HG02623 (cell line): ENCODE measurements around the gene RAB29.
"Not testable (repeated sequence)": the region's sequence is repeated elsewhere in the genome, so short reads cannot be mapped to it uniquely, and the experiment has no call there.

Experiments used
- ATAC-seq: cut with Tn5 transposase; IDR thresholded peaks from one replicate; pipeline ENCODE4 v1.9.1; 2021; ENCODE audit warnings: moderate library complexity; ENCODE audit not compliant: unreplicated experiment

RAB29 gene, protein sequence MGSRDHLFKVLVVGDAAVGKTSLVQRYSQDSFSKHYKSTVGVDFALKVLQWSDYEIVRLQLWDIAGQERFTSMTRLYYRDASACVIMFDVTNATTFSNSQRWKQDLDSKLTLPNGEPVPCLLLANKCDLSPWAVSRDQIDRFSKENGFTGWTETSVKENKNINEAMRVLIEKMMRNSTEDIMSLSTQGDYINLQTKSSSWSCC

DNA sequence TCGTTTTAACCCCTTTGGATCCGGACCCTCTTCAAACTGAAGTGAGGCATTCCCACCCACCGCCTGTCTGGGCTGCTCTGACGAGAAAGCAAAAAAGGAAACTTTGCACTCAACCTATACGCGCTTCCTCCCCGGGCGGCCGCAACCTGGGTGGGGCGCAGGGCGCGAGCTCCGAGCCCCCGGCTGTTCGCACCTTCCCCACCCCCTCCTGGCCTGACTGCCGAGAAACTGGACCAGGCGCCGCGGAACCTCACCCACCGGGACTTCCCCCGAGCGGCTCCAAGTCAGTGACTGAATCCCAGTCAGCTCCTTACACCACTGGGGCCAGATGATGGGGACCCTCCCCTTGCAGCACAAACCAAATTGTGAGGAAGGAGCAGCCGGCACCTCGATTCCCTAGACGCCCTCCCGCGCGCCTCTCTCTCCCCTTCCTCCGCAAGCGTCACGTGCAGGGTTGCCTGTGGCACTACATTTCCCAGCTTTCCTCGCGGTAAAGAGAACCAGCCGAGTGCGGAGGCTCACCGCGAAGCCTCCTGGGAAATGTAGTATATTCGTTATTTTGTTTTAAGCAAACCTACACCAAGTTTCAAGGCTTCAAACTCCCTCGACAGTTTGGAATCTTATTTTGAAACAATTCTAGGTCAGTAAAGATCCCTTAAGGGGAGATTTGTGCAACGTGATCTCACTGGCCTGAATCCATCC, at the start of gene RAB29:
RAB29 (minus strand) TSS at position 468 of the 702 bp plus-strand sequence. CDS start 526 bp downstream, outside the sequence.
- ATAC-seq: peak; percentile 63

DNA sequence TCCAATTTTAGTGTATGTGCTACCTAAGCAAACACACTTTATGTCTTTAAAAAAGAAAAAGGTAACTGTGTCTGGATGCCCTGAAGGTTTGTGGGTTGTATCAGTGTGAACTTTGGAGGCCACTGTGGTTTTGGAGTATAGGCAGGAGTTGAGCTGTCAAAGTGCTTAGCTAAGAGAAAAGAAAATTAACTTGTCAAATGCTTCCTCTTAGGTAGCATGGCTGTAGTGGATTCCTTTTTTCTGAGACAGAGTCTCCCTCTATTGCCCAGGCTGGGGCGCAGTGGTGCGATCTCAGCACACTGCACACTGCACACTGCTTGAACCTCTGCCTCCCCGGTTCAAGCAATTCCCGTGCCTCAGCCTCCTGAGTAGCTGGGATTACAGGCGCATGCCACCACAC, 48.9 kb upstream of the RAB29 start:
- ATAC-seq: no peak

DNA sequence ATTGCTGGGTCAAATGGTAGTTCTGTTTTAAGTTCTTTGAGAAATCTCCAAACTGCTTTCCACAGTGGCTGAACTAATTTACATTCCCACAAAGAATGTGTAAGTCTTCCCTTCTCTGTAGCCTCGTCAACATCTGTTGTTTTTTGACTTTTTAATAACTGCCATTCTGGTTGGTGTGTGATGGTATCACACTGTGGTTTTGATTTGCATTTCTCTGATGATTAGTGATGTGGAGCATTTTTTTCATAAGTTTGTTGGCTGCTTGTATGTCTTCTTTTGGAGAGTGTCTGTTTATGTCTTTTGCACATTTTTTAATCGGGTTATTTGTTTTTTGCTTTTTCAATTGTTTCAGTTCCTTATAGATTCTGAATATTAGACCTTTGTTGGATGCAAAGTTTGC, 48.0 kb upstream of the RAB29 start:
- not testable (repeated sequence) for ATAC-seq

DNA sequence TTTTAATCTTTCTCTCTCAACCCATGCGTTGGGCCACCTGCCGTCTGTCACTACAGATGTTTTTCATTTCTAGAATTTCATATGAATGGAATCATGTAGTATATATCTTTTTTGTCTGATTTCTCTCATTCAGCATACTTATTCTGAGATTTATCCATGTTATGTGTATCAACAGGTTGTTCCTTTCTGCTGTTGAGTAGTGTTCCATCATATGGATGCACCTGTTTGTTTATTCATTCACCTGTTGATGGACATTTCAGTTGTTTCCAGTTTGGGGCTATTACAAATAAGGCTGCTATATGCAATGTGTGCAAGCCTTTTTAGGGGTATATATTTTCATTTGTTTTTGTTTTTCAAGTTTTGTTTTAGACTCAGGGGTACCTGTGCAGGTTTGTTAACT, 47.1 kb upstream of the RAB29 start:
- ATAC-seq: no peak

DNA sequence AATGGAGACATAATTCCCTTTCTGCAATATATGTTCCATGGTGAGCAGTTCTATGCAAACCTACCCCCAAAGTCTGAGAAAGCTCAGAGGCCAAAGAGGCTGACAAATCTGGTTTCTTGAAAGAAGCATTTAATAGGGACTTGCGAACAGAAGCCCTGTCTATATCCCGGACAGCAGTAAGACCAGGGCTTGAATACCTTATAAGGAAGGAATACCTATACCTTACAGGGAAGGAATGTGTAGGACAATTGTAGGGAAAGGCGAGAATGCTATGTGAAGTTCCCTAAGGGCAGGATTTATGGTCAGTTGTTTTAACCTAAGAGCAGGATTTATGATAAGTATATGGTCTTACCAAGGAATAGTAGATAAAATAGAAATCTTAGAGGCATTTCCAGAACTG, 42.7 kb upstream of the RAB29 start:
- no peak for ATAC-seq

DNA sequence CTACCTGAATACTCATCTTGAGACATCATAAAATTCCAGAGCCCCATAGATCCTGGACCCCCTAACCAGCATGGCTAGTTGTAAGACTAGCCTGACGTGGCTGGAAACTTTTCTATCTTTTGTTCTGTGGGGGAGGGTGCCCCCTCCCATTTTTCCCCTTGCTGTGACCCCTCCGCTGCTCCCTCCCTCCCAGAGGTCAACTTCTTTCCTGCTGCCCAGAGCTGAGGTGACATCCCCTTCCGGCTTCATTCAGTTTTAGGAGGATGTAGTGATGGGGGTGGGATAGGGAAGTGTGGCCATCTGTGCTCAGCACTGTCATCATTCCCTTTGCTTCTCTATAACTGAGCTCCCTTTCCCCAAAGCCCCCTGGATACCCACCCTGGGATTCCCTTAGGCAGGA, 42.1 kb upstream of the RAB29 start:
- no peak for ATAC-seq

DNA sequence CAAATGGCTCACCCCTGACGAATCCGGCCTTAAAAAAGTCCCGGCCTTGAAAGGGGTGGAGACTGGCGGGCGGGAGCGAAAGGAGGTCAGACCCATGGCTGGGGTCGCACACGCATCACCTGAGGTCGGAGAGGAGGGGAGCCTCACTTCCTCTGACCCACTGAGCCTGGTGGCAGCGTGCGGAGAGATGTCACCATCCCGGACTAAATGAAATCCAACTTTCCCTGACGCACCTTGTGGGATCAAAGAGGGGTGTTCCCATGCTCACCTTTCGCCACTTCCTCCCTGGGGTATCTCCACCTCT, 38.4 kb upstream of the RAB29 start:
- no peak for ATAC-seq

DNA sequence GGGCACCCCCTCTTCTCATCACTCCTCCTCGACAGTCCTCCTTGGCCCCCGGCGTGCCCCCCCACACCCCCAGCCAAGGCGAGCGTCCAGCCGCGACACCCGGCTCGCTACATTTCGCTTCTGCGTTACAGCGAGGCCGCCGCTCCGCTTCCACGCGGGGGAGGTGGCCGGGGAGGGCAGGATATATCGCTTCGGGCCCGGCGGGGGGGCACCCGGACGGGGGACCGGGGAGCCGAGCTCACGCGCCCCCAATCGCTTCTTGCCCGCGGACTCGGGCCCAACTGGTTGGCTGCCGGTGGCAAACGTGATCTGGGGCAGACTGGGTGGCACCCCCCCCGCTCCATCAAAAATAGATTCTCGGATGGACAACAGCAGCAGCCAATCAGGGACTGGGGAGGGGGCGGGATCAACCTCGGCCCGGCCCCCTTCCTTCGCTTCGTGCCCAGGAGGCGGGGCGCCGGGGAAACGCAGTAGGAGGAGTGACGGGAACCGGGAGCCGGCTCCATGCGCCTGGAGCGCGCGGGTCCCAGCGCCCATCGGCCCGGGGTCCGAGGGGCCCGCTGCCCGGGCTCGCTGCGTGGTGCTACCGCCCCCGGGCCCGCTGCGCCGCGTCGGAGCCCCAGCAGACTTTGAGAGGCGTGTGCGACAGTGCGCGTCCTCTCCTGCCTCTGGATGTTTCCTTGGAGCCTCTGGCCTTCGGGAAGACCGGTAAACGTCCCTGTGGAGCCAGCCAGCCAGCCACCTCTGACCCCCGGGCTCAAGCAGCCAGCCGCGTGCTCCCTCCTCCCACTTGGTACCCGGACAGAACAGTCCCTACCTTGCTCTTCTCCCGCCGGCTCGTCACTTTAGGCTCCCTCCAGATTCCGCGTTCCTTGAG, 37.8 kb upstream of the RAB29 start, which contains the start of gene SLC41A1:
SLC41A1 (minus strand) TSS at position 321 of the 877 bp plus-strand sequence. CDS start 2,757 bp downstream, outside the sequence.
- peak; percentile 86 for ATAC-seq

DNA sequence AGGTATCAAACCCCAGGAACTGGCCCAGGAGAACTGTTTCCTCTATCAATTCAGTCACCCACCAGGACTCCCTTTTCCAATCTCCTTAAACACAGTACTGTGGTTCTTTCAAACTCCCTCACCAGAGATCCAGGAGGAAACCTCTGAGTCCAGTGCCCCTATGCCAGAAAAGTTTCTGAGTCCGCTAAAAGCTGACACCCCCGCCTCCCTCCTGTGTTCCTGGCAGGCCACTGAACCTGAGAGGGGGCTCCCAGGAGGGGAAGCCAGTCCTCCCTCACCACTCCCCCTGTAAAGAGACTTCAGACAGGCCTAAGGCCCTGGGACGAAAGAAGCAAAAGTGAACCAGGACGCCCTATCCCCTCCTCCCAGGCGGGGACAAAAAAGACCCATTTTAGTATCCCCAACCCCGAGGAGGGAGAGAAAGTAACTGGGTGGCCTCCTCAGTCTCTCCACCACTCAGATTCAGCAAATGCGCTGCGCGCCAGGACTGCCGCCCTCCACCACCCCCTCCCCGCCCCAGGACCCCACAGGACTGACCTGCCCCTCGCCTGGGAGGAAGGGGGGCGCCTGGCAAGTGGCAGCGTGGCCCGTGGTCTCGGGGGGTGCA, 37.1 kb upstream of the RAB29 start:
- no peak for ATAC-seq

DNA sequence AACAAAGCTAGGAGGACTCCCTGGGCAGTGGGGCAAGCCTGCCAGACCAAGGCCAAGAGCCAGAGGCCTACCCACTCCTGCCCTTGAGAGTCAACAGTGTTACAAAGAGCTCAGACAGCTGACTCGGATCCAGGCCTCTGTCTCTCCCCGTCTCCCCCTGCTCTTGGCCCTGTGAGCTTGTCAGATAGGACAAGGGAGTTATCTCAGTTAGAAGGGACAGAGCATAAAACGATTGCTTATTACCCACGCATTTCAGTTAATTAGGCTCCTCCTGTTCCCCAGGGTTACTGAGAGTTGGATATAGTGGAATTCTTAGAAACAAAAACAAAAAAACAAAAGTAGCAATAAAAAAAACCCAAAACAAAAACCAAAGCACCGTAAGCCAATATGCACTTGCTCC, 36.4 kb upstream of the RAB29 start:
- no peak for ATAC-seq

DNA sequence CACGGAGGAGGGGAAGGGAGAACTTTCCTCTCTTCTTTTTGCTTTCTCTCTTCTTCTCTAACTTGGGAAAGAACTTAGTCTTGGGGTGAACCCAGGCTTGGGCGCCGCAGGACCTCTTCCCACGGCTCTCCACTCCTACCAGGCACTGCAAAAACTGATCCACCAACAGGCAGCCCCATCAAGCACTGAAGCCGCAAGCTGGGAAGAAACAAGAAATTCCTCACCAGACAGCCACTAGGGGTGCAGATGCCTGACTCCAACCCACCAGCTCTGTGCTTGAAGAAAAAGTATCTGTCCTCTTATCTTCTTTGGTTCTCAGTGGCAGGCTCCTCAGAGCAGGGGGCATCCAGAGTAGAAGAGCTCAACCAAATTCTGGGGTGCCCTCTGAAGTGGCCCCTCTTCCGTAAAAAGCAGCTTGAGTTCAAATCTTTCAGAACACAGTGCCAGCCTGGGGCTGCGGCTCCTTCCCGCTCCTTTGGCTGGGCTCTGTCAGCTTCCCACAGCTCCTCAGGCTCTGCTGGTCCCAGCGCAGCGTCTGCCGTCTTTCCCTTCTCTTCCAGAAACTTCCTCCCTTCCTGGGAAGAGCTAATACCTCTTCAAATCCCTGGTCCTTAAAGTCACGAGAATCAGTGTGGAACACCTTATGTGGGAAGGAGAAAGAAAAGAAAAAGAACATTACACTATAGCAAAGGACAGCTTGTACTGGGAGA, 35.3 kb upstream of the RAB29 start:
- no peak for ATAC-seq

DNA sequence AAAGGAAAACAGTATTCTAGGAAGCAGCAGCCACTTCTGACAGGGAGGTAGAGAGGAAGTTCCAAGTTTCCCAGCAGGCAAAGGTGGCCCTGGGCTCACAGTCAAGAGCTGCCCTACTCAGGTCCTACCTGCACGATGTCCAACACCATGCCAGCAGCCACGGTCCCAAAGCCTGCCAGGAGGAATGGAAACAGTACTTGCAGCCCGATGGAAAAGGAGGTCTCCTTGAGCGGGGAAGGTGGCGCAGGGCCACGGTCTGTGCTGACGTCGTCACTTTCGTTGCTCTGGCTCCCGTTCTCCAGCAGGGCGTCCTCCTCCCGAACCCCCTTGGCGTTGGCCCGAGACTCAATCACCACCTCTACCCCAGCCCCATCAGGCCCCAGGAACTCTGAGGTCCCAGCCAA, 34.7 kb upstream of the RAB29 start:
- no peak for ATAC-seq

DNA sequence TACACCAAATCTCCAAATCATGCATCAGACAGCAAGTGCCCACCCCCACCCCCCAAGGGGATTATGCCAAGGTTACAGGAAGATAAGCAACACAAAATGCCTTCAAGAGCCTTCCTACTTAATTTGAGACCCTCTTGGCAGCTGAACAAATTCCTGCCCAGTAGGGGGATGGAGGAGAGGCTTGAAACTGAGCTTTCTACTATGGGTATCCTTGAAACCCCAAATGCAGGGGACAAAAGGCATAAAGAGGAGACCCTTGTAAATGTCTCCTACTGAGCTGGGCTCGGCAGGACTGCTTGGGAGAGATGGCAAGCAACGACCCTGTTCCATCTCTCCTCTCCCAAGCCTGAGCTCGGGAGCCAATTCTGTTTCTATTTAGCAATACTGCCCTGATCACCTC, 34.2 kb upstream of the RAB29 start:
- no peak for ATAC-seq

DNA sequence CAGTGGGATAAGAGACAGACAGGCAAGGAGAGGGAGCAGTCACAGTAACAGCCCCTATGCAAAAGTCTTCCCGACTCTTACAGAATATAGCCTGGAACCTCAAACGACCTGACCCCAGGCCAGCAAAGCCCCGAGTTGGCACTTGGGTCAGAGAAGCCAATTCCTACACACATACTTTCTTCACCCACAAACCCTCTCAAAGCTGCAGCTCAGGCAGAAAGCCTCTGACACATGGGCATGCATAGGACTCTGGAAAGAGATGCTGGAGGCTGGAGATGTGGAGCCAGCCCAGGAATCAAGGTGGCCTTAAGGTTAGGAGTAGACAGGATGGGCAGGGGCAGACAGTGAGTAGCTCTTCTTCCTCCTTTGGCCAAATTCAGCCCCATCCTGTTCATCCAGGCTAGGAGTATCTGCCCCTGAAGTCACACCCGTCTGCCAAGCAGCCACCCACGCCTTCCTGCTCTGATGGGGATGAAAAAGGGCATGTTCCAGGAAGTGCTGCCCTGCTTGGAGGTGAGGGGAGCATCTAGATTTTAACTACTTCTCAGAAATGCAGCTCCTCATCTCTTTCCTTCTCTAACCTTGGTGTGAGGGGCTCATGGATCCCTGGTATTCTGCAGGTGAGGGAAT, 29.9 kb upstream of the RAB29 start:
- no peak for ATAC-seq

DNA sequence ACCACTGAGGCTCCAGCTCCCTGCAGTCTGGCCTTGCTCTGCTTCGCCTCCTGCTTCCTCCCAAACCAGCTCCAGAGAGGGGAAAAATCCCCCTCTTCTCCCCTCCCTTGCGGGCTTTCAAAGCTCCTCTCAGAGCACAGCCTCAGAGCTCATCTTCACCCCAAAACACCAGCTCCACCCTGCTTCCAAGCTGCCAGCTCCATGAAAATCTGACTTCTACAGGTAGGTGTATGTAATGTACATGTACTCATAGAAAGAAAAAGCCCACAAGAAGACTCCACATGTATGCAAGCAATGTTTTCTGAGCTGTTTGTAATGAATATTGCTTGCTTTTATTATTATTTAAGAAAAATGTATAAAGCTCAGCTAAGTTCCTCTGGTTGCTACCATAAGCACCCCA, 29.3 kb upstream of the RAB29 start:
- ATAC-seq: no peak

DNA sequence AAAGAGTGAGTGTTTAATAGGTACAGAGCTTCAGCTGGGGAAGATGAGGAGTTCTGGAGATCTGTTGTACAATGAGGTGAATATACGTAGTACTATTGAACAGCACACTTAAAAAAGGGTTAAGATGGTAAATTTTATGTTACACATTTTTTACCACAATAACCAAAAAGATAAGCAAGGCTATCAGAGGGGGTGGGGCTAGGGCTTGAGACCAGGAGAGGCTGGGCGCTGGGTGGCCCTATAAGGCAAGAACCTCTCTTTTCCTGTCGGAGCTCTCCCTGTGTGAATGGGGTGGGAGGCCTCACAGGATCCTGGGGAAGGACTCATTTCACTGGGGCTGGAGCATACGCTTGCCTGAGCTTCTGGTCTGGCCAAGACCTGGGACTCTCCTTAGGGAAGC, 28.7 kb upstream of the RAB29 start:
- no peak for ATAC-seq

DNA sequence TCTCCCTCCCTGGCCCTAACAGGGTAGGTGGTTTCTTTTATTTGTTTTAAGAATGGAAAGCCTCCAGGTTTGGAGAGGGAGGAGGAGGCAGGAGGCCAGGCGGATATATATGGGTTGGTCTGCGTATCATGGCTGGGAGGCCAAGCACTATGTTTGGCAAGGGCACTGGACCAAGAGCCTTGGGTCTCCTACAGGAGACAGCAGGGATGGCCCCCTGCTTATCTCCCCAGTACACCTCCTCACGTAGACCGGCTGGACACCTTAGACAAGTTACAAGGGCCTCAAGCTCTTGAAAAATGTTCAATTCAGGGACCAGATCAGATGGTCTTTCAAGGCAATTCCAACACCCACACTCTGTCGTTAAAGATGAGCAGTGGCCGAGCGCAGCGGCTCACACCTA, 26.8 kb upstream of the RAB29 start:
- no peak for ATAC-seq

DNA sequence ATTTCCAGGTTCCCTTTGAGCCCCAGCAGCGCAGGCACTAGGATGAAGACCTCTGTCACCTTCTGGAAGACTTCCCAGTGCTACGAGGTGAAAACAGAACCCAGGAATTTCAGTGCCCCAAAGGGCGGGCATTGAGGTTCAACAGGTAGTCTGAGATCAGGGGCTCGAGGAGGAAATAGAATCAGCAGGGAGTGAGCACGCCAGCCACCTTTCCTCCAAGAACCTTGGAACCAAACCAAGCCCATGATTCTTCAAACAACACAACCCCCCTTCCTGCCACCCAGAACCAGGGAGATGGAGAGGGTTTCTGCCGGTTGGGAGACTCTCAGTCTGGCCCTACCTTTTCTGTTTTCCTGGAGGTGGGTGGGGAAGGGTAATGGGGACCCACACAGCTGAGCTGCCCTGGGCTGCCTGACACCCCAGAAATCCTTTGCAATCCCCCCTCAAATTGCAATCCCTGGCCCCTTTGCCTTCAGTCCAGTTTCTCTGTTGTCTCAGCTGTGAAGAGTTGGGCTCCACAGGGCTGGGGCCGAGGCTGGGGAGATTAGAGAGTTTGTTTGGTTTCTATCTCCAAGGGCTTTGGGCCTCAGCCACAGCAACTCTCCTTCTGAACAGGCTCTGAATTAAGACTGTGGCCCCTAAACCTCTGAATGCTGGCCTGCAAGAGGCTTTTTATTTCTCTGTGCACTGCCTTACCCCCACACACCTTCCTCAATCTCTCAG, 25.9 kb upstream of the RAB29 start:
- ATAC-seq: no peak

DNA sequence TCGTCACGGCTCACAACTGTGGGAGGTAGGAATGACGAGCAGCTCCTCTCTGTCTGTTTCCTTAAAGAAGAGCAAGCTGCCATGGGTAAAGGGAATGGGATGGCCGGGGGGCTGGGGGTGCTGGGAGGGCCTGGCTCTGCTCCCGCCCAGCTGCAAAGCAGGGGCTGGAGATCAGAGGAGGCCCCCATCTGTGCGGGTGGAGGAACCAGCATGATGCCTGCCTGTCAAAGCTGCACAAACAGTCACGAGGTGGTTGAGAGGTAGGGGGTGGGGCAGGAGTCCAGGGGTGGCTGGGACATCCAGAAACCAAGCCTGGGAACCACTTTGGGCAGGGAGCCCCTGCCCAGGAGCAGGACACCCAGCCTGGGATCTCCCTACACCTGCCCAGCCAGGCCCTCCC, 25.1 kb upstream of the RAB29 start:
- no peak for ATAC-seq

DNA sequence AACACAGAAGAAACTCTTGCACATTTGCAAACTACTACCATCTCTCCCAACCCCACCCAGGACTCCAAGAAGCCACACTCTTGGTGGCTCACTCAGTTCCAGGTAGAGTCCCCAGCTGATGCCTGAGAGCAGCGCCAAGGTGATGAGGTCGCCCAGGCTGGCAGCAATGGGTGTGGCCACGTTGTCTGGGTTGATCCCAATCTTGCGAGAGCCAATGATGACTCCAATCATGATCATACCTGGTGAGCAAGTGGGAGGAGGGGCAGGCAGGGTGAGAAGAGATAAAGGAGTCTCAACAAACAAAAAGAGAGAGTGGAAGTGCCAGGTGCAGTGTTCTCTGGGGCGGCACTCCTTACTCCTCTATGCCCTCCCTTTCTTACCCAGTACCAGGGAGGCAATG, 23.3 kb upstream of the RAB29 start:
- no peak for ATAC-seq
